Stimulated activated CD8-positive, alpha-beta memory T cell treated with anti-CD3 and anti-CD28 coated beads, Interleukin-15, amount 100 ng/mL, for 1 hour (primary cell): ENCODE data around the gene JADE2.

Experiments used
- DNase-seq: peaks from one replicate; pipeline ENCODE4 v3.0.0-alpha.2; 2020; ENCODE audit warnings: low read depth

The JADE2 gene

GRCh38 chr5:134530301-134531077 is 5.0 kb downstream of the JADE2 start:
- DNase-seq: no peak

- DNase-seq: no peak
Measured at GRCh38 chr5:134533115-134533815, 7.8 kb downstream of the JADE2 start.

GRCh38 chr5:134534058-134534725 is 8.7 kb downstream of the JADE2 start:
- no peak for DNase-seq

- DNase-seq: no peak
Measured at GRCh38 chr5:134534726-134535110, 9.2 kb downstream of the JADE2 start.

GRCh38 chr5:134536876-134537275 is 11.4 kb downstream of the JADE2 start:
- no peak for DNase-seq

GRCh38 chr5:134537297-134537696 is 11.8 kb downstream of the JADE2 start:
- no peak for DNase-seq

- no peak for DNase-seq
Measured at GRCh38 chr5:134538296-134538695, 12.8 kb downstream of the JADE2 start.

- no peak for DNase-seq
Measured at GRCh38 chr5:134539732-134540131, 14.3 kb downstream of the JADE2 start.

GRCh38 chr5:134540747-134541733 is 15.6 kb downstream of the JADE2 start:
- no peak for DNase-seq

GRCh38 chr5:134541736-134542376 is 16.4 kb downstream of the JADE2 start:
- no peak for DNase-seq

- DNase-seq: no peak
Measured at GRCh38 chr5:134543820-134544614, 18.5 kb downstream of the JADE2 start.

GRCh38 chr5:134545070-134545868 is 19.8 kb downstream of the JADE2 start:
- DNase-seq: no peak

GRCh38 chr5:134547066-134547465 is 21.6 kb downstream of the JADE2 start:
- DNase-seq: no peak

GRCh38 chr5:134547579-134547978 is 22.1 kb downstream of the JADE2 start:
- DNase-seq: no peak

- DNase-seq: no peak
Measured at GRCh38 chr5:134547999-134548658, 22.7 kb downstream of the JADE2 start.

- DNase-seq: no peak
Measured at GRCh38 chr5:134549714-134550113, 24.2 kb downstream of the JADE2 start.

- DNase-seq: no peak
Measured at GRCh38 chr5:134550271-134551214, 25.1 kb downstream of the JADE2 start.

GRCh38 chr5:134551901-134552300 is 26.4 kb downstream of the JADE2 start:
- DNase-seq: no peak
